SK-N-SH (cell line): ENCODE measurements around the gene FIZ1.

Source experiments
- CTCF ChIP-seq: fragments of 200-600 bp; sonication (generic); IDR thresholded peaks from 2 replicates; pipeline ENCODE4 v1.6.1; 2017; ENCODE audit warnings: antibody characterized with exemption, mild to moderate bottlenecking, moderate library complexity
- EP300 ChIP-seq, 2 experiments: IDR thresholded peaks; 2 replicates each; pipeline versions ENCODE4 v1.4.0 to v1.6.1; 2012; ENCODE audit warnings: borderline replicate concordance in 1 of 2, low read depth in 1 of 2, low read length in 1 of 2
- EZH2phosphoT487 ChIP-seq: fragments of 200-600 bp; sonication (generic); IDR thresholded peaks from 2 replicates; pipeline ENCODE4 v1.6.1; 2017; ENCODE audit warnings: low read depth, mixed run types, mild to moderate bottlenecking, antibody characterized with exemption, moderate library complexity, borderline replicate concordance
- JUND ChIP-seq: IDR thresholded peaks from 2 replicates; pipeline ENCODE4 v1.4.0; 2012
- MAX ChIP-seq: IDR thresholded peaks from 2 replicates; pipeline ENCODE4 v1.4.0; 2012; ENCODE audit warnings: low read depth
- RCOR1 ChIP-seq: fragments of 150-350 bp; IDR thresholded peaks from 2 replicates; pipeline ENCODE4 v1.6.1; 2017; ENCODE audit warnings: antibody characterized with exemption, low read length
- RFX5 ChIP-seq: IDR thresholded peaks from 2 replicates; pipeline ENCODE4 v1.6.1; 2012; ENCODE audit warnings: mild to moderate bottlenecking, improper control_type of control experiment, low read length
- SIN3A ChIP-seq: IDR thresholded peaks from 2 replicates; pipeline ENCODE4 v1.6.1; 2012; ENCODE audit warnings: low read depth, mild to moderate bottlenecking, low read length, moderate library complexity, borderline replicate concordance
- TAF1 ChIP-seq: IDR thresholded peaks from 2 replicates; pipeline ENCODE4 v1.6.1; 2012; ENCODE audit warnings: low read depth, mild to moderate bottlenecking, low read length, moderate library complexity, borderline replicate concordance
- ZBTB33 ChIP-seq: IDR thresholded peaks from 2 replicates; pipeline ENCODE4 v1.4.0; 2012; ENCODE audit warnings: low read depth, borderline replicate concordance

- TF ChIP-seq JUND = no peak
- no peak for TF ChIP-seq RFX5
- no peak for TF ChIP-seq MAX
- TF ChIP-seq ZBTB33 = no peak
- no peak for TF ChIP-seq SIN3A
- TF ChIP-seq CTCF = no peak
- no peak for TF ChIP-seq TAF1
- no peak for TF ChIP-seq EP300 (IDR thresholded peaks at IDR 0.05; ENCODE audit: borderline replicate concordance in 1 of 2, low read depth in 1 of 2, low read length in 1 of 2)
- no peak for TF ChIP-seq RCOR1
- no peak for TF ChIP-seq EZH2phosphoT487
Measured at GRCh38 chr19:55635334-55635717, 36.0 kb upstream of the FIZ1 start.
